Hepatocyte (in vitro differentiated cells): ENCODE data around the gene SLC35F6. TPM values are rescaled to one million over a fixed set of nuclear protein-coding genes. Genes with fewer than 3 reads are reported as not detected.

Experiments
- DNase-seq: peaks from one replicate; pipeline ENCODE4 v3.0.0-alpha.2; 2016; ENCODE audit warnings: low spot score
- H2AFZ ChIP-seq: fragments of 200-600 bp; sonication (generic); 2 replicates; pipeline ENCODE4 v1.6.0; 2016; ENCODE audit warnings: antibody characterized with exemption, mild to moderate bottlenecking
- H3K27ac ChIP-seq: fragments of 200-600 bp; sonication (generic); 2 replicates; pipeline ENCODE4 v1.5.1; 2016; ENCODE audit warnings: mild to moderate bottlenecking
- H3K27me3 ChIP-seq: fragments of 200-600 bp; sonication (generic); 2 replicates; pipeline ENCODE4 v1.6.1; 2016
- H3K36me3 ChIP-seq: fragments of 200-600 bp; sonication (generic); replicated peaks from 2 replicates; pipeline ENCODE4 v1.5.1; 2016; ENCODE audit warnings: low read depth; ENCODE audit not compliant: insufficient read depth
- H3K4me1 ChIP-seq: fragments of 200-600 bp; sonication (generic); 2 replicates; pipeline ENCODE4 v1.5.1; 2016; ENCODE audit warnings: mild to moderate bottlenecking, moderate library complexity; ENCODE audit not compliant: insufficient read depth
- H3K4me2 ChIP-seq: fragments of 200-600 bp; sonication (generic); 2 replicates; pipeline ENCODE4 v1.6.0; 2016
- H3K4me3 ChIP-seq: fragments of 200-600 bp; sonication (generic); 2 replicates; pipeline ENCODE4 v1.5.1; 2016; ENCODE audit warnings: mild to moderate bottlenecking
- H3K79me2 ChIP-seq: fragments of 200-600 bp; sonication (generic); 2 replicates; pipeline ENCODE4 v1.6.0; 2017; ENCODE audit warnings: mild to moderate bottlenecking
- H3K9me2 ChIP-seq: fragments of 200-600 bp; sonication (generic); replicated peaks from 2 replicates; pipeline ENCODE4 v1.6.0; 2017; ENCODE audit warnings: mild to moderate bottlenecking; ENCODE audit not compliant: insufficient read depth
- H3K9me3 ChIP-seq: fragments of 200-600 bp; sonication (generic); 2 replicates; pipeline ENCODE4 v1.5.1; 2016; ENCODE audit warnings: low read depth, mild to moderate bottlenecking
- H4K20me1 ChIP-seq: fragments of 200-600 bp; sonication (generic); 2 replicates; pipeline ENCODE4 v1.6.0; 2016; ENCODE audit warnings: mild to moderate bottlenecking; ENCODE audit not compliant: insufficient read depth, poor library complexity, severe bottlenecking
- EZH2 ChIP-seq: fragments of 200-600 bp; sonication (generic); IDR thresholded peaks from 2 replicates; pipeline ENCODE4 v1.6.1; 2016; ENCODE audit warnings: antibody characterized with exemption, mild to moderate bottlenecking, borderline replicate concordance
- EZH2phosphoT487 ChIP-seq: fragments of 200-600 bp; sonication (generic); IDR thresholded peaks from one replicate; pipeline ENCODE4 v1.6.1; 2018; ENCODE audit warnings: antibody characterized with exemption, mild to moderate bottlenecking, low read depth, moderate library complexity; ENCODE audit not compliant: unreplicated experiment, severe bottlenecking
- WGBS: methylation state at CpG from one replicate; pipeline ENCODE4 v1.1.6; 2016; ENCODE audit warnings: low lambda C conversion rate; ENCODE audit errors: missing lambda C conversion rate; 5-methylcytosine and 5-hydroxymethylcytosine counted together
- polyA plus RNA-seq: library from polyadenylated mRNA; unstranded; fragments of >200 nt; fragmentation: Nextera tagmentation; extraction: Ambion mirVana; gene quantifications from 2 replicates; pipeline ENCODE4 v1.2.1, GENCODE V29; 2016
- total RNA-seq: library from RNA; depleted of rRNA; stranded (reverse); fragments of >200 nt; gene quantifications from 2 replicates; pipeline ENCODE4 v1.2.3, GENCODE V29; 2014
- TF ChIP-seq, protein P1 (sequence below): fragments of 200-600 bp; sonication (generic); IDR thresholded peaks from 2 replicates; pipeline ENCODE4 v1.5.1; 2016; ENCODE audit warnings: antibody characterized with exemption, mild to moderate bottlenecking; ENCODE audit not compliant: poor library complexity

Gene SLC35F6
- total and polyA plus RNA-seq, 2 experiments from 2014 or later: 16.6 to 30.2 TPM

- TF ChIP-seq EZH2: no peak
- no peak for TF ChIP-seq EZH2phosphoT487
- TF ChIP-seq, protein P1, sequence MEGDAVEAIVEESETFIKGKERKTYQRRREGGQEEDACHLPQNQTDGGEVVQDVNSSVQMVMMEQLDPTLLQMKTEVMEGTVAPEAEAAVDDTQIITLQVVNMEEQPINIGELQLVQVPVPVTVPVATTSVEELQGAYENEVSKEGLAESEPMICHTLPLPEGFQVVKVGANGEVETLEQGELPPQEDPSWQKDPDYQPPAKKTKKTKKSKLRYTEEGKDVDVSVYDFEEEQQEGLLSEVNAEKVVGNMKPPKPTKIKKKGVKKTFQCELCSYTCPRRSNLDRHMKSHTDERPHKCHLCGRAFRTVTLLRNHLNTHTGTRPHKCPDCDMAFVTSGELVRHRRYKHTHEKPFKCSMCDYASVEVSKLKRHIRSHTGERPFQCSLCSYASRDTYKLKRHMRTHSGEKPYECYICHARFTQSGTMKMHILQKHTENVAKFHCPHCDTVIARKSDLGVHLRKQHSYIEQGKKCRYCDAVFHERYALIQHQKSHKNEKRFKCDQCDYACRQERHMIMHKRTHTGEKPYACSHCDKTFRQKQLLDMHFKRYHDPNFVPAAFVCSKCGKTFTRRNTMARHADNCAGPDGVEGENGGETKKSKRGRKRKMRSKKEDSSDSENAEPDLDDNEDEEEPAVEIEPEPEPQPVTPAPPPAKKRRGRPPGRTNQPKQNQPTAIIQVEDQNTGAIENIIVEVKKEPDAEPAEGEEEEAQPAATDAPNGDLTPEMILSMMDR: no peak
- Histone ChIP-seq H3K4me1 (peaks cover 39% of the 10 kb centered on the region), H3K4me2 (no peak overlapping the region), H4K20me1 (peaks cover 26% of the 10 kb centered on the region), H3K27me3 (no peaks in the 10 kb centered on the region), H3K79me2 (peaks cover 90% of the 10 kb centered on the region), H3K36me3 (no peaks in the 10 kb centered on the region), H3K9me3 (no peaks in the 10 kb centered on the region), H3K27ac (no peak overlapping the region), H3K4me3 (no peak overlapping the region), H2AFZ (no peak overlapping the region), H3K9me2 (no peaks in the 10 kb centered on the region)
- 69% methylated on average over 14 of the region's 14 CpGs for WGBS
- peak; percentile 45 for DNase-seq
Measured at GRCh38 chr2:26769089-26769761, 5.1 kb downstream of the SLC35F6 start.

GRCh38 chr2:26770986-26771586 lies 7.0 kb downstream of the SLC35F6 start:
- no peaks in the 10 kb centered on the region for H3K36me3 ChIP-seq
- peaks cover 71% of the 10 kb centered on the region for H3K79me2 ChIP-seq
- H3K27me3 ChIP-seq: no peaks in the 10 kb centered on the region
- H3K27ac ChIP-seq: peak overlapping the region; percentile 66
- peak; percentile 56 for DNase-seq
- H4K20me1 ChIP-seq: peaks cover 26% of the 10 kb centered on the region
- TF ChIP-seq EZH2phosphoT487 (no peak), EZH2 (no peak)
- TF ChIP-seq, protein P1: no peak
- no peaks in the 10 kb centered on the region for H3K9me3 ChIP-seq
- no peak overlapping the region for H2AFZ ChIP-seq
- 83% methylated on average over 6 of the region's 6 CpGs for WGBS
- no peaks in the 10 kb centered on the region for H3K9me2 ChIP-seq
- H3K4me1 ChIP-seq: peaks cover 25% of the 10 kb centered on the region
- H3K4me3 ChIP-seq: no peak overlapping the region
- H3K4me2 ChIP-seq: no peak overlapping the region

DNA sequence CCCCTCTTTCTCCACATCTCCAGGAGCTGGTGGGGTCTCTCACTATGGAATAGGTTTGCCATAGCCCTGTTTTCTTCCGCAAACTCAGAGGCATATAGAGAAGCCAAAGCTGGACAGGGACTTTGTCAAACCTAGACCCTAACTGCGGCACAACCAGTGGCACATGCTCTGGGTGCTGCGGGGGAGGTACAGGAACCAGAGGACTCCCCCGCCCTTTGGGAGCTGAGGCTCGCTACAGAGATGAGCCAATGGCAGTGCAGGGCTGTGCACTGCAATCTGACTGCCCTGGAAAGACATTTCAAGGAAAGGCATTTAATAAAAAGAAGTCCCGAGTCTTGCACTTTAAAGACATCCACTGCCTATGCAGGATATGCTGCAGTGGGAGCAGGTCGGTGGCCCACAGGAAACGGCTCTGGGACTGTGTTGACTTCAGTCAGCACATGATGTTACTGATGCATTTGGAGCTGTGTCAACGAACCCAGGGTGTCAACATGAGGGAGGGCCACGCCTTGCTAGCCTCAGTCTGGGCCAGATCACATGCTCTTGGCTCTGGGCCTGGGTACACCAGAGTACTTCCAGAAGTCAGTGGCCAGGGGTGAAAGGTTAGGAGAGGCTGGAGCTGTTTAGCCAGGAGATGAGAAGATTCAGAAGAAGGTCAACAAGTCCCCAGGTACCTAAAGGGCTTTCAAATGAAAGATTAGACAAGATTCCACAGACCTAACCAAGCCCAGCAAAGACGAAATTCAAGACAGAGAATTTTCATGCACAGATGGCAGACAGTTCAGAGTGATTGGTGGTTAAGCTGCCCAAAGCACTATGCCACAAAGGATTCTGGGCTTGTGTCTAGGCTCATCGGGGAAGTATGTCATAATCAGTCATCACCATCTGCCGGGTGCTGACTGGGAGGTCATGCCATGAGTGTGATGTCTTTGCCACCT lies 8.2 kb downstream of the SLC35F6 start:
- no peak overlapping the region for H3K4me3 ChIP-seq
- DNase-seq: peak; percentile 66
- no peak overlapping the region for H2AFZ ChIP-seq
- TF ChIP-seq, protein P1: no peak
- no peak for TF ChIP-seq EZH2phosphoT487
- TF ChIP-seq EZH2: no peak
- no peaks in the 10 kb centered on the region for H3K9me3 ChIP-seq
- H3K4me1 ChIP-seq: peaks cover 13% of the 10 kb centered on the region
- no peaks in the 10 kb centered on the region for H3K27me3 ChIP-seq
- H3K9me2 ChIP-seq: no peaks in the 10 kb centered on the region
- peak overlapping the region; percentile 66 for H3K27ac ChIP-seq
- WGBS: 81% methylated on average over 13 of the region's 13 CpGs
- no peaks in the 10 kb centered on the region for H3K36me3 ChIP-seq
- H4K20me1 ChIP-seq: peaks cover 26% of the 10 kb centered on the region
- H3K4me2 ChIP-seq: no peak overlapping the region
- H3K79me2 ChIP-seq: peaks cover 60% of the 10 kb centered on the region
